ENCODE results near the gene OR10K1. TPM values are rescaled to one million over a fixed set of nuclear protein-coding genes. Genes with fewer than 3 reads are reported as not detected.

Gene OR10K1
- polyA plus RNA-seq, 3 donors = not detected

GRCh38 chr1:158516966-158517365, 55.3 kb downstream of the OR10K1 start:
- no peak for DNase-seq (ENCODE audit: low read depth in 3 of 3, low spot score in 2 of 3)

Other genes with a start within 250 kb of the OR10K1 start
- not detected for gene CD1A, start 207.4 kb upstream of the OR10K1 start, polyA plus RNA-seq (ENCODE audit: insufficient read length in 3 of 3)
- gene CD1C, start 171.9 kb upstream of the OR10K1 start, polyA plus RNA-seq (ENCODE audit: insufficient read length in 3 of 3) = 1 to 10 TPM; 1.7 to 1.9 (median 1.9) TPM
- gene CD1B, start 130.3 kb upstream of the OR10K1 start, polyA plus RNA-seq (ENCODE audit: insufficient read length in 3 of 3) = under 1 TPM in 1 of 3 donors, not detected in 2; 0.13 TPM
- gene CD1E, start 107.9 kb upstream of the OR10K1 start, polyA plus RNA-seq (ENCODE audit: insufficient read length in 3 of 3) = under 1 TPM; 0.18 to 0.36 (median 0.30) TPM
- not detected for gene OR10T2, start 62.4 kb upstream of the OR10K1 start, polyA plus RNA-seq (ENCODE audit: insufficient read length in 3 of 3)
- gene OR10K2, start 35.6 kb upstream of the OR10K1 start, polyA plus RNA-seq (ENCODE audit: insufficient read length in 3 of 3) = not detected
- gene OR10R2, start 10.4 kb downstream of the OR10K1 start, polyA plus RNA-seq (ENCODE audit: insufficient read length in 3 of 3) = not detected
- gene OR6Y1, start 92.6 kb downstream of the OR10K1 start, polyA plus RNA-seq (ENCODE audit: insufficient read length in 3 of 3) = under 1 TPM in 1 of 3 donors, not detected in 2; 0.04 TPM
- gene OR6P1, start 108.7 kb downstream of the OR10K1 start, polyA plus RNA-seq (ENCODE audit: insufficient read length in 3 of 3) = not detected
- gene OR10X1, start 118.1 kb downstream of the OR10K1 start, polyA plus RNA-seq (ENCODE audit: insufficient read length in 3 of 3) = not detected
- under 1 TPM; 0.01 to 0.07 (median 0.03) TPM for gene OR10Z1, start 143.4 kb downstream of the OR10K1 start, polyA plus RNA-seq (ENCODE audit: insufficient read length in 3 of 3)
- 1 to 10 TPM; 1.2 to 3.4 (median 1.2) TPM for gene SPTA1, start 224.9 kb downstream of the OR10K1 start, polyA plus RNA-seq (ENCODE audit: insufficient read length in 3 of 3)
- gene OR6K2, start 238.8 kb downstream of the OR10K1 start, polyA plus RNA-seq (ENCODE audit: insufficient read length in 3 of 3) = not detected

All from right renal cortex interstitium (tissue), 3 donors.